Panc1 (cell line): ENCODE data around the gene RHOA. TPM values are rescaled to one million over a fixed set of nuclear protein-coding genes. Genes with fewer than 3 reads are reported as not detected.
A peak's percentile ranks its signal among the peaks of the same experiment; 100 is the strongest.

Experiments
- ATAC-seq: fragments of 200-7000 bp; cut with Tn5 transposase; 2 replicates; pipeline ENCODE4 v1.9.1; 2020; ENCODE audit warnings: mild to moderate bottlenecking, moderate library complexity
- BruUV-seq: library from RNA; stranded (reverse); fragments of 400-500 nt; replicated peaks from 2 replicates; lab custom pipeline; 2021; lab: Mats Ljungman, UMichigan
- CTCF ChIA-PET: fragments of 300-600 bp; sonication (Branson Sonifier 250); formaldehyde crosslinking; loops from one replicate; lab custom pipeline; 2022; ENCODE audit warnings: antibody characterized with exemption; lab: Charles Lee
- POLR2A ChIA-PET: fragments of 300-600 bp; sonication (Branson Sonifier 250); formaldehyde crosslinking; loops from one replicate; lab custom pipeline; 2022; ENCODE audit warnings: antibody characterized with exemption; lab: Charles Lee
- DNase-seq: peaks from one replicate; pipeline ENCODE4 v3.0.0-alpha.2; 2010; ENCODE audit warnings: low read depth, low spot score
- H3K27ac ChIP-seq: 2 replicates; pipeline ENCODE4 v1.5.1; 2011; ENCODE audit warnings: mild to moderate bottlenecking, low read length, inconsistent platforms
- H3K27me3 ChIP-seq: fragments of 200-500 bp; sonication (Bioruptor generic); 2 replicates; pipeline ENCODE4 v1.6.0; 2014; ENCODE audit warnings: low read length, inconsistent platforms; ENCODE audit not compliant: control insufficient read depth, insufficient read depth
- H3K36me3 ChIP-seq: fragments of 200-500 bp; sonication (Bioruptor generic); 2 replicates; pipeline ENCODE4 v1.5.1; 2014; ENCODE audit warnings: inconsistent platforms, mild to moderate bottlenecking, low read length, moderate library complexity; ENCODE audit not compliant: control insufficient read depth, insufficient read depth
- H3K4me1 ChIP-seq: 2 replicates; pipeline ENCODE4 v1.5.1; 2011; ENCODE audit warnings: inconsistent platforms, mild to moderate bottlenecking, low read length, moderate library complexity; ENCODE audit not compliant: control insufficient read depth, insufficient read depth
- H3K4me3 ChIP-seq, 2 experiments: 2 replicates each; pipeline ENCODE4 v1.5.1; 2011 to 2012; ENCODE audit warnings: low read depth in 2 of 2, low read length in 2 of 2, mild to moderate bottlenecking in 2 of 2, inconsistent platforms in 1 of 2, moderate library complexity in 1 of 2
- H3K9me3 ChIP-seq: fragments of 200-500 bp; sonication (Bioruptor generic); 2 replicates; pipeline ENCODE4 v1.5.1; 2014; ENCODE audit warnings: low read depth, mild to moderate bottlenecking, inconsistent platforms, low read length, moderate library complexity; ENCODE audit not compliant: control insufficient read depth, insufficient read depth
- POLR2AphosphoS5 ChIP-seq: IDR thresholded peaks from 2 replicates; pipeline ENCODE4 v1.6.1; 2012; ENCODE audit warnings: mild to moderate bottlenecking, low read depth, low read length, moderate library complexity
- SIN3A ChIP-seq: IDR thresholded peaks from 2 replicates; pipeline ENCODE4 v1.6.1; 2012; ENCODE audit warnings: low read depth, mild to moderate bottlenecking, low read length, moderate library complexity, borderline replicate concordance; ENCODE audit not compliant: insufficient read depth
- TCF7L2 ChIP-seq: IDR thresholded peaks from 2 replicates; pipeline ENCODE4 v1.6.1; 2011; ENCODE audit warnings: mild to moderate bottlenecking, low read depth, low read length, inconsistent platforms
- in situ Hi-C: cut with HindIII; loops from 2 replicates; pipeline ENCODE4 v1.10.0; 2016; ENCODE audit warnings: low sequenced_read_pairs, low pct_unique_long_range_greater_than_20kb
- intact Hi-C: fragments of 100-400 bp; cut with micrococcal nuclease; formaldehyde crosslinking; loops from one replicate; pipeline ENCODE4 v1.10.0; 2022; ENCODE audit not compliant: unreplicated experiment
- total RNA-seq: library from RNA; stranded (reverse); gene quantifications from one replicate; pipeline ENCODE4 v1.2.1, GENCODE V29; 2021; ENCODE audit not compliant: unreplicated experiment
- TF ChIP-seq, protein P1 (sequence below): fragments of 450-650 bp; IDR thresholded peaks from 2 replicates; pipeline ENCODE4 v1.5.1; 2017; ENCODE audit warnings: mild to moderate bottlenecking
- TF ChIP-seq, protein P2 (sequence below), 2 experiments: IDR thresholded peaks; 2 replicates each; pipeline ENCODE4 v1.6.1; 2011 to 2012; ENCODE audit warnings: low read depth in 2 of 2, control low read depth in 1 of 2, low read length in 1 of 2, mild to moderate bottlenecking in 1 of 2, moderate library complexity in 1 of 2; ENCODE audit not compliant: insufficient read depth in 1 of 2

Gene RHOA
- total RNA-seq, 1 experiment from 2014 or later = 296 TPM

DNA sequence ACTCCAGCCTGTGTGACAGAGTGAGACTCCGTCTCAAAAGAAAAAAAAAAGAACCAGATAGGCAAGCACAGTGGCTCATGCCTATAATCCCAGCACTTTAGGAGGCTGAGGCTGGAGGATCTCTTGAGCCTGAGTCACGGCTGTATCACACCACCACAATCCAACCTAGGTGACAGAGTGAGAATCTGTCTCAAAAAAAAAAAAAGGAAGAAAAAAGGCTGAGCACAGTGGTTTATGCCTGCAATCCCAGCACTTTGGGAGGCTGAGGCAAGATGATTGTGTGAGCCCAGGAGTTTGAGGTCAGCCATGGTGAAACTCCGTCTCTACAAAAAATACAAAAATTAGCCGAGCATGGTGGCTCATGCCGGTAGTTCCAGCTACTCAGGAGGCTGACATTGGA lies 23.0 kb upstream of the RHOA start:
- DNase-seq (no peak), ATAC-seq (no peak)
- Histone ChIP-seq H3K9me3 (no peaks in the 10 kb centered on the region), H3K27me3 (no peaks in the 10 kb centered on the region), H3K36me3 (no peaks in the 10 kb centered on the region), H3K4me1 (no peaks in the 10 kb centered on the region; the same call in 1 of the 2 replicates), H3K4me3 (no peak overlapping the region), H3K27ac (no peak overlapping the region)
- TF ChIP-seq TCF7L2 = no peak
- no peak for TF ChIP-seq POLR2AphosphoS5
- in situ Hi-C loops (no loop called here), intact Hi-C loops (no loop called here)
- ChIA-PET POLR2A (no interaction called here), CTCF (no interaction called here)
- no TSS peak for BruUV-seq

DNA sequence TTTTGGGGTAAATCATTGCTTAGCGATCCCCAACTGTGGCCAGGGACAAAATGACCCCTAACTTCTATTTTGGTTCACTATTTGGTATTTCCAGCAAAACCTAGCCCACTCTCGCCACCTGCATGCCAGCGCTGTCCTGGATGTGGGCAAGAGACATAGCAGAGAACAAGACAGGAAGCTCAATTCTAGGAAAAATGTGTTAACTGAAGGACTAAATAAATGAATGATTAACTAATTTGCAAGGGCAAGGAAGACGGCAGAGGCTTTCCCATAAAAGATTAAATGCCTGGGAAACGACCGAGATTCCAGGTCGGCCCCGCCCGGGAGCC lies 16.9 kb upstream of the RHOA start:
- ChIA-PET POLR2A (interaction anchor here (0.7 kb wide), 1 partner anchor 117 kb away, joined by 3 read pairs; no protein-coding TSS in a partner anchor), CTCF (no interaction called here)
- Histone ChIP-seq H3K4me3 (peak overlapping the region; percentile 57 to 63), H3K36me3 (no peaks in the 10 kb centered on the region), H3K27me3 (no peaks in the 10 kb centered on the region), H3K27ac (peak overlapping the region; percentile 82), H3K9me3 (no peaks in the 10 kb centered on the region), H3K4me1 (no peaks in the 10 kb centered on the region; the same call in 1 of the 2 replicates)
- no peak for DNase-seq
- intact Hi-C loops (no loop called here), in situ Hi-C loops (no loop called here)
- ATAC-seq = peak; percentile 27
- TF ChIP-seq POLR2AphosphoS5 = no peak
- TF ChIP-seq, protein P1, sequence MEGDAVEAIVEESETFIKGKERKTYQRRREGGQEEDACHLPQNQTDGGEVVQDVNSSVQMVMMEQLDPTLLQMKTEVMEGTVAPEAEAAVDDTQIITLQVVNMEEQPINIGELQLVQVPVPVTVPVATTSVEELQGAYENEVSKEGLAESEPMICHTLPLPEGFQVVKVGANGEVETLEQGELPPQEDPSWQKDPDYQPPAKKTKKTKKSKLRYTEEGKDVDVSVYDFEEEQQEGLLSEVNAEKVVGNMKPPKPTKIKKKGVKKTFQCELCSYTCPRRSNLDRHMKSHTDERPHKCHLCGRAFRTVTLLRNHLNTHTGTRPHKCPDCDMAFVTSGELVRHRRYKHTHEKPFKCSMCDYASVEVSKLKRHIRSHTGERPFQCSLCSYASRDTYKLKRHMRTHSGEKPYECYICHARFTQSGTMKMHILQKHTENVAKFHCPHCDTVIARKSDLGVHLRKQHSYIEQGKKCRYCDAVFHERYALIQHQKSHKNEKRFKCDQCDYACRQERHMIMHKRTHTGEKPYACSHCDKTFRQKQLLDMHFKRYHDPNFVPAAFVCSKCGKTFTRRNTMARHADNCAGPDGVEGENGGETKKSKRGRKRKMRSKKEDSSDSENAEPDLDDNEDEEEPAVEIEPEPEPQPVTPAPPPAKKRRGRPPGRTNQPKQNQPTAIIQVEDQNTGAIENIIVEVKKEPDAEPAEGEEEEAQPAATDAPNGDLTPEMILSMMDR = no peak
- no peak for TF ChIP-seq TCF7L2
- TF ChIP-seq, protein P2, sequence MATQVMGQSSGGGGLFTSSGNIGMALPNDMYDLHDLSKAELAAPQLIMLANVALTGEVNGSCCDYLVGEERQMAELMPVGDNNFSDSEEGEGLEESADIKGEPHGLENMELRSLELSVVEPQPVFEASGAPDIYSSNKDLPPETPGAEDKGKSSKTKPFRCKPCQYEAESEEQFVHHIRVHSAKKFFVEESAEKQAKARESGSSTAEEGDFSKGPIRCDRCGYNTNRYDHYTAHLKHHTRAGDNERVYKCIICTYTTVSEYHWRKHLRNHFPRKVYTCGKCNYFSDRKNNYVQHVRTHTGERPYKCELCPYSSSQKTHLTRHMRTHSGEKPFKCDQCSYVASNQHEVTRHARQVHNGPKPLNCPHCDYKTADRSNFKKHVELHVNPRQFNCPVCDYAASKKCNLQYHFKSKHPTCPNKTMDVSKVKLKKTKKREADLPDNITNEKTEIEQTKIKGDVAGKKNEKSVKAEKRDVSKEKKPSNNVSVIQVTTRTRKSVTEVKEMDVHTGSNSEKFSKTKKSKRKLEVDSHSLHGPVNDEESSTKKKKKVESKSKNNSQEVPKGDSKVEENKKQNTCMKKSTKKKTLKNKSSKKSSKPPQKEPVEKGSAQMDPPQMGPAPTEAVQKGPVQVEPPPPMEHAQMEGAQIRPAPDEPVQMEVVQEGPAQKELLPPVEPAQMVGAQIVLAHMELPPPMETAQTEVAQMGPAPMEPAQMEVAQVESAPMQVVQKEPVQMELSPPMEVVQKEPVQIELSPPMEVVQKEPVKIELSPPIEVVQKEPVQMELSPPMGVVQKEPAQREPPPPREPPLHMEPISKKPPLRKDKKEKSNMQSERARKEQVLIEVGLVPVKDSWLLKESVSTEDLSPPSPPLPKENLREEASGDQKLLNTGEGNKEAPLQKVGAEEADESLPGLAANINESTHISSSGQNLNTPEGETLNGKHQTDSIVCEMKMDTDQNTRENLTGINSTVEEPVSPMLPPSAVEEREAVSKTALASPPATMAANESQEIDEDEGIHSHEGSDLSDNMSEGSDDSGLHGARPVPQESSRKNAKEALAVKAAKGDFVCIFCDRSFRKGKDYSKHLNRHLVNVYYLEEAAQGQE (IDR thresholded peaks at IDR 0.05; ENCODE audit: insufficient read depth in 1 of 2, low read depth in 2 of 2, low read length in 1 of 2) = no peak
- TF ChIP-seq SIN3A = no peak
- no TSS peak for BruUV-seq

DNA sequence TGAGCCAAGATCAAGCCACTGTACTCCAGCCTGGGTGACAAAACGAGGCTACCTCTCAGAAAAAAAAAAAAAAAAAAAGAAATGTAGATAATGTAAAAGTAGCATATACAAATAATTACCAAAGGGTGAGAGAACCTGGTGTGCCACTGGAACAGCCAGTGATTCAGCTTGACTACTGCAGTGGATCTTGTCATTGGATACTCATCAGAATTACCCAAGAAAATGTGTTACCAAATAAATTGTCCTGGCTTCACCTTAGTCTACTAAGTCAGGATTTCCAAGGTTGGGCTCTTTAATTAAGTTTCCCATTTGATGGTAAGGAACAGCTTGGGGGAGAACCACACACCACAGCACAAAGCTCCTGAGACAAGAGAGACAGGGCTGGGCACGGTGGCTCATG lies 15.8 kb upstream of the RHOA start:
- H3K27me3 ChIP-seq = no peaks in the 10 kb centered on the region
- H3K36me3 ChIP-seq = no peaks in the 10 kb centered on the region
- in situ Hi-C loops (no loop called here), intact Hi-C loops (no loop called here)
- DNase-seq = no peak
- no peak overlapping the region for H3K4me3 ChIP-seq
- ChIA-PET CTCF (interaction anchor here (0.6 kb wide), 1 partner anchor 84 kb away, joined by 8 read pairs; no protein-coding TSS in a partner anchor), POLR2A (no interaction called here)
- TF ChIP-seq, protein P1 = no peak
- TF ChIP-seq, protein P2 (IDR thresholded peaks at IDR 0.05; ENCODE audit: insufficient read depth in 1 of 2, low read depth in 2 of 2, low read length in 1 of 2) = no peak
- TF ChIP-seq TCF7L2 (no peak), POLR2AphosphoS5 (no peak), SIN3A (no peak)
- no peaks in the 10 kb centered on the region; the same call in 1 of the 2 replicates for H3K4me1 ChIP-seq
- no peak for ATAC-seq
- H3K9me3 ChIP-seq = no peaks in the 10 kb centered on the region
- no TSS peak for BruUV-seq
- no peak overlapping the region for H3K27ac ChIP-seq
